Gastroesophageal sphincter (tissue), 4 donors: Measurements from ENCODE around the gene CHSY1. TPM values are rescaled to one million over a fixed set of nuclear protein-coding genes. Genes with fewer than 3 reads are reported as not detected.
"Not testable (repeated sequence)": the region's sequence is repeated elsewhere in the genome, so short reads cannot be mapped to it uniquely, and the experiment has no call there.

Experiments
- ATAC-seq: fragments of 150-250 bp; one replicate; pipeline ENCODE4 v1.9.1; 2016; ENCODE audit warnings: mild to moderate bottlenecking, moderate library complexity
- H3K27ac ChIP-seq, 4 donors: fragments of 200-600 bp; sonication (generic) in 3 of 4; 1 replicate in 3 of 4; 2 replicates in 1 of 4; pipeline ENCODE4 v1.5.1; 2016 to 2019
- H3K27me3 ChIP-seq: fragments of 200-600 bp; sonication (generic); one replicate; pipeline ENCODE4 v1.5.1; 2019
- H3K36me3 ChIP-seq, 2 donors: fragments of 200-600 bp; sonication (generic); one replicate each; pipeline ENCODE4 v1.5.1; 2019; ENCODE audit warnings: control low read depth in 1 of 2
- H3K4me1 ChIP-seq, 3 donors: fragments of 200-600 bp; sonication (generic); 1 replicate in 2 of 3; 2 replicates in 1 of 3; pipeline ENCODE4 v1.5.1; 2016 to 2019; ENCODE audit warnings: control low read depth in 2 of 3
- H3K4me3 ChIP-seq, 2 donors: fragments of 200-600 bp; sonication (generic); one replicate each; pipeline ENCODE4 v1.5.1; 2019; ENCODE audit warnings: mild to moderate bottlenecking in 1 of 2, moderate library complexity in 1 of 2
- H3K9me3 ChIP-seq, 3 donors: fragments of 200-600 bp; sonication (generic); one replicate each; pipeline ENCODE4 v1.5.1; 2017 to 2019; ENCODE audit warnings: control low read depth in 2 of 3
- EP300 ChIP-seq: sonication (generic); formaldehyde crosslinking; IDR thresholded peaks from one replicate; pipeline ENCODE4 v1.6.1; 2017; ENCODE audit warnings: antibody characterized with exemption, mild to moderate bottlenecking
- POLR2A ChIP-seq, 2 donors: fragments of 450-650 bp; IDR thresholded peaks; one replicate each; pipeline ENCODE4 v1.6.1; 2017; ENCODE audit warnings: antibody characterized with exemption in 2 of 2, mild to moderate bottlenecking in 2 of 2, moderate library complexity in 1 of 2
- POLR2AphosphoS5 ChIP-seq: sonication (generic); formaldehyde crosslinking; IDR thresholded peaks from one replicate; pipeline ENCODE4 v1.6.1; 2017; ENCODE audit warnings: antibody characterized with exemption
- WGBS, 2 donors: methylation state at CpG; one replicate each; pipeline ENCODE4 v1.1.5; 2018; ENCODE audit warnings: low coverage in 1 of 2; 5-methylcytosine and 5-hydroxymethylcytosine counted together
- total RNA-seq, 4 donors: library from RNA; depleted of rRNA; stranded (reverse); fragments of >200 nt; gene quantifications; one replicate each; pipeline ENCODE4 v1.1.0, GENCODE V29; 2016
- TF ChIP-seq, protein P1 (sequence below), 4 experiments: fragments of 200-600 bp in 2 of 4; fragments of 450-650 bp in 2 of 4; sonication (generic) in 1 of 4; IDR thresholded peaks; one replicate each; pipeline ENCODE4 v1.5.1; 2017 to 2019; ENCODE audit warnings: antibody characterized with exemption in 4 of 4, mild to moderate bottlenecking in 2 of 4, moderate library complexity in 2 of 4

The CHSY1 gene
- total RNA-seq, 4 donors from 2014 or later: 13.8 to 30.6 (median 19.9) TPM

DNA sequence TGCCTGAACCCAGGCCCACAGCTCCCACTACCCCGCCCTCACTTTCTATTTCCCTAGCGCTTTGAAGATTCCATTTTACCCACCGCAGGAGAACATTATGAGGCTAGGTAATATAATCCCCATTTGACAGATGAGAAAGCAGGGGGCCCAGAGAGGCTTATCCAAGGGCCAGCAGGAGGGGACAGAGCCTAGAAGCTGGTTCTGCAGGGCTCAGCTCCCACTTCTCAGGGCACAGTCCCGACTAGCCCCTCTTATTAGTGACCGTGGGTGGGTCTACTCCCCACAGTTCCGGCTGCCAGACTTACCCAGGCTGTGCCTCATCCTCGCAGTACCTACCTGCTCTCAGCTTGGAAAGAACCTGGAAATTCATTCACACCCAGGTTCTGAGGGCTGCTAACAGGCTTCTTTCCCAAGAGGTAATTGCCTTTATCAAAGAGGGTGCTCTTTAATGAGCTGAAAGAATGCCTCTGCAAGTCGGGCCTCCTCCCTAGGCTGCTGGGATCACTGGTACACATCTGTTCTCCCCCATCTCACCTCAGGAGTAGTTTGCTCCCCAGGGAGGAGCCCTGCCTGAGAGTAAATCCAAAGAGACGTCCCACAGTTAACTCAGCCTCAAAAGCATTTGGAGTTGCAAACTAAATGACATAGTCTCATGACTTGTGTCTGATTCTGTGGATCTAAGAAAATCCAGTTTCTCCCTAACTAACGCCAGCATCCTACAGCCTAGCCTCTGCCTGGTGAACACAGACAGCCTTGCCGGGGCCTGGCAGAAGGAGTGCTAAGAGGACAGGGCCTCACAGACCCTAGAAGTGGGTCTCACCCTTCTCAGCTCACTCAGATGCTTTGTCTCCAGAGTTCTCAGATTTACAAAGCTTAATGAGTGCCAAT, 125.0 kb downstream of the CHSY1 start:
- Histone ChIP-seq H3K4me1 (peaks cover 0 to 31% (median 21%) of the 10 kb centered on the region in 3 donors), H3K4me3 (no peak overlapping the region), H3K27me3 (no peaks in the 10 kb centered on the region), H3K36me3 (no peaks in the 10 kb centered on the region), H3K27ac (peak overlapping the region; percentile 4 to 79 (median 78)), H3K9me3 (no peaks in the 10 kb centered on the region)
- TF ChIP-seq, protein P1, sequence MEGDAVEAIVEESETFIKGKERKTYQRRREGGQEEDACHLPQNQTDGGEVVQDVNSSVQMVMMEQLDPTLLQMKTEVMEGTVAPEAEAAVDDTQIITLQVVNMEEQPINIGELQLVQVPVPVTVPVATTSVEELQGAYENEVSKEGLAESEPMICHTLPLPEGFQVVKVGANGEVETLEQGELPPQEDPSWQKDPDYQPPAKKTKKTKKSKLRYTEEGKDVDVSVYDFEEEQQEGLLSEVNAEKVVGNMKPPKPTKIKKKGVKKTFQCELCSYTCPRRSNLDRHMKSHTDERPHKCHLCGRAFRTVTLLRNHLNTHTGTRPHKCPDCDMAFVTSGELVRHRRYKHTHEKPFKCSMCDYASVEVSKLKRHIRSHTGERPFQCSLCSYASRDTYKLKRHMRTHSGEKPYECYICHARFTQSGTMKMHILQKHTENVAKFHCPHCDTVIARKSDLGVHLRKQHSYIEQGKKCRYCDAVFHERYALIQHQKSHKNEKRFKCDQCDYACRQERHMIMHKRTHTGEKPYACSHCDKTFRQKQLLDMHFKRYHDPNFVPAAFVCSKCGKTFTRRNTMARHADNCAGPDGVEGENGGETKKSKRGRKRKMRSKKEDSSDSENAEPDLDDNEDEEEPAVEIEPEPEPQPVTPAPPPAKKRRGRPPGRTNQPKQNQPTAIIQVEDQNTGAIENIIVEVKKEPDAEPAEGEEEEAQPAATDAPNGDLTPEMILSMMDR (IDR thresholded peaks at IDR 0.05): no peak
- TF ChIP-seq POLR2A (IDR thresholded peaks at IDR 0.05): no peak
- no peak for TF ChIP-seq POLR2AphosphoS5
- TF ChIP-seq EP300: no peak
- 52 to 86% methylated on average over 6 to 10 of the region's 11 CpGs for WGBS, 2 donors
- ATAC-seq: no peak

DNA sequence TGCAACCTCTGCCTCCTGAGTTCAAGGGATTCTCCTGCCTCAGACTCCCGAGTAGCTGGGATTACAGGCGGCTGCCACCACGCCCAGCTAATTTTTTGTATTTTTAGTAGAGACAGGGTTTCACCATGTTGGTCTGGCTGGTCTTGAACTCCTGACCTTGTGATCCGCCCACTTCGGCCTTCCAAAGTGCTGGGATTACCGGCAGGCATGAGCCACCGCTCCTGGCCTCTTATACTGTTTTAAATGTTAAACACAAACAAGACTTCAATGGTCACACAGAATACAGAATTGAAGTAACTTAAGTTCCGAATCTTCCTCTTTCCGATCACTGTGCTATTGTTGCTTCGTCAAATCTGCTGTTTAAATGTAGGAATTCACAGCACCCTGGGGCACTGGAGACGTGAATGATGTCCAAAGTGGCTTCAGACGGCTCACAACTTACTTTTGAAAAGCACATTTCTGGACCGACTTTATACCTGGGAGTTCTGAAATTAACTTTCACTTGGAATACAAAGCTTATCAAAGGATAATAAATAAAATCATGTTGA, 125.9 kb downstream of the CHSY1 start:
- H3K27ac ChIP-seq: peak overlapping the region in 1 of 4 donors; percentile 78
- peaks cover 0 to 40% (median 28%) of the 10 kb centered on the region in 3 donors for H3K4me1 ChIP-seq
- not testable (repeated sequence) for H3K4me3 ChIP-seq, ATAC-seq, H3K27me3 ChIP-seq, H3K36me3 ChIP-seq, H3K9me3 ChIP-seq
- 82 to 90% methylated on average over 8 to 13 of the region's 13 CpGs for WGBS, 2 donors

Other genes starting within 250 kb of the CHSY1 start
- 10 to 100 TPM; 56.1 to 75.5 (median 64.5) TPM for gene SELENOS, start 25.4 kb upstream of the CHSY1 start, total RNA-seq
- 10 to 100 TPM; 22.5 to 39.5 (median 27.7) TPM for gene SNRPA1, start 43.2 kb upstream of the CHSY1 start, total RNA-seq
- gene PCSK6, start 237.7 kb upstream of the CHSY1 start, total RNA-seq: 10 to 100 TPM; 12.8 to 23.2 (median 18.4) TPM